NCI-H1694 (cell line): ENCODE measurements around the gene ARHGAP25.

Experiments
- DNase-seq: peaks from one replicate; lab custom pipeline; 2025; lab: John Stamatoyannopoulos, UW

Gene ARHGAP25

DNA sequence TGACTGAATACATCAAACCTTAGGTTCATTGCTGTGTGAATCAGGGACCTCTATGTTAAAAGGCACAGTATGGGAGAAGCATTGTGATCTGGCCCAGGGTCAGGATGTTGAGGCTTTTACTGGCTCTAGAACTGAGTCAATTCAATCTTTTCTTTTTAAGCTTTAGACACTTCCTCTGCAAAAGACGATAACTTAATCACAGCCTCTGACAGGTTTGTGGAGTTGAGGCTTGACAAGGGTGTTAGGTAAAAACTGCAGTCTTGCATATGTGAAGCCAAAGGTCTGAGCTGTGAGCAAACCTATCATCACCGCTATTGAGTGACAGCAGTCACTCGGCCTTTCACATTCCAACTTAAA, 17.3 kb upstream of the ARHGAP25 start:
- DNase-seq: no peak

DNA sequence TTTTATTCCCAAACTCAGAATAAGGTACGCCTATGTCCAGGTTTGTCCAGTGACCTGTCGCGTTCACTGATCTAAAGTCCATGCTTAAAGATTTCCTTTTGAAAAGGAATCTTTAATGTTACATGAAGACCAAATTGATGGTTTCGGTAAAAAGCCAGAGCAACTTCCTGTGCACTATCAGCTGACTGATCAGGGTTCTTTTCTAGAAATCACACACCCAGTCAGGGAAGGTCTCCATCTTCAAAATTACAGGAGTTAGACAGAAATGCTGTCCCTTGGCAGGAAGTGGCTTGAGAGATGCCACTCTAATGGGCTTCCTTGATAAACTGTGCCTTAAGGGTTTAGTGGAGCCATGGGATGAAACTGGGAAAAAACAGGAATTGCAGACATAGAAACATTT, 14.7 kb upstream of the ARHGAP25 start:
- DNase-seq: no peak

DNA sequence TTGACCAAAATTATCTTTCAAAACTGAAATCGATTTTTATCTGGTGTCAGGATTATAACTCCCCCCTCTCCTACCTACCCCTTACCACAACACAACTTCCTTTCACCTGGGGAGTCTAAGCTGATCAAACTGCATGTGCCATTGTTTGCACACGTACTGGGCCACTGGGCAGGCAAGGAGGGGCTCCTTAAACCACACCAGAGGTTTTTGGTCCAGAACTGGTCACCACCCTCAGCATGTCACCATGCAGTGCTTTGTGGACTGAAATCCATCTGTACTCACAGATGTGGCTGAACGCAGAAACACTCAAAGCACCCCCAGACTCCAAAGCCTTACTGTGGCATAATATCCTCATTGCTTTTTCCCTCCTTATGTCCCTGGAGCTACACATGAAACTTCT, 13.9 kb upstream of the ARHGAP25 start:
- no peak for DNase-seq

DNA sequence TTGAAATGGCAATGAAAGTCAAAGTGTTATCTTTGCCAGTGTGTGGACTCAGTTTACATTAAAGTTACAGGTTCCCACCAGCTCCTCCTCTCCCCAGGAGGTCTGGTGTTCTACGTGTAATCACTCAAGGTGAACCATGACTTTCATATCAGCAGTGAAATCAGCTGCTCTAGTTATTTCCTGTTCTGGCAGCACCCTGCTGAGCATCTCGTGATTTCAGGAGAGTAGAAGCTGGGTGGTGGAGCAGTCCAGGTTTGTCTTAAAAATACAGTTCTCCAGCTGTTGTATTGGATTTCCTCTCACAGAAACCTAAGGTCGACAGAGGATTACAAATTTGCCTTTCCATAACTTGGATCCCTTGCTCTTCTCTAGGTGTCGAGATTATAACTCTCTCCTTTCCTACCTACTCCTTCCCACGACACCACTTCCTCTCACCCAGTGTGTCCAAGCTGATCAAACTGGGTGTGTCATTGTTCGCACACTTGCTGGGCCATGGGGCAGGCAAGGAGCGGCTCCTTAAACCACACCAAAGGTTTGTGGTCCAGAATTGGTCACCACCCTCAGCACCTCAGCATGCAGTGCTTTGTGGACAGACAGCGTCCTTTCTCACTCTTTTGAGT, 13.0 kb upstream of the ARHGAP25 start:
- no peak for DNase-seq

DNA sequence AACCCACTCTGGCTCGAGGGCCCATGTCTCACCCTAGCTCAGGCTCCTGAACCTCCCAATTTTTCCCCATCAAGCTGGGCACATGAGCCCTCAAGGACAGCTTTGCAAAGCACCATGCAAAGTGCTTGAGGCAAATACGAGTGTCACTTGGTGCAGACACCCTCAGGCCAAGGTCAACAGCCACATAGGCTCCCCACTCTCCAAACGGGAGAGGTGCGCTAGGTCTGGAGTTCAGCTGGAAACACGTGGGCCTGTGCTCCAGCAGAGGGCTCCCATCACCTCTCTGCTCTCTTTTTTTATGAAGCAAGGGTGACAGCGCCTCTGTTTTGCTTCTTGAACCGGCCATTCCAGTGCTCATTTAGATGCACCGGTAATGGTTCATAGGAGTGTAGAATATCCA, 11.9 kb upstream of the ARHGAP25 start:
- DNase-seq: no peak

DNA sequence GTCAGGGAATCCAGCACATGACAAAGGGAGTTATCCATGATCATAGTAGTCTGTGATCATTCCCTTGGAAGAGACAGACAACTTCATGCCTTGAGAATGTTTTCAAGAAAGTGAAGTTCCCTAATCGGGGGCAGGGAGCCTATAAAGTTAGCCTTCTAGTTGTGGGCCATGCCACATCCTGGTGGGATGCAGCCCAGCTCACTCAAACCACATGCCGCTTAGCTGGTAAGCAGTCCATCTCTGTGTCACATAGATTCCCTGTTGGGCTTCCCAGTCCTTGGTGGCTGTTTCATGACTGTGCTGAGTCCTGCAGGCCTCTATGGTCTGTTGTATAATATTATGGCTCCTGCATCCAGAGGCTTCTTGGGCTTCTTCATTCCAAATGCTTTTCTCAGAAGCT, 11.4 kb upstream of the ARHGAP25 start:
- DNase-seq: no peak

DNA sequence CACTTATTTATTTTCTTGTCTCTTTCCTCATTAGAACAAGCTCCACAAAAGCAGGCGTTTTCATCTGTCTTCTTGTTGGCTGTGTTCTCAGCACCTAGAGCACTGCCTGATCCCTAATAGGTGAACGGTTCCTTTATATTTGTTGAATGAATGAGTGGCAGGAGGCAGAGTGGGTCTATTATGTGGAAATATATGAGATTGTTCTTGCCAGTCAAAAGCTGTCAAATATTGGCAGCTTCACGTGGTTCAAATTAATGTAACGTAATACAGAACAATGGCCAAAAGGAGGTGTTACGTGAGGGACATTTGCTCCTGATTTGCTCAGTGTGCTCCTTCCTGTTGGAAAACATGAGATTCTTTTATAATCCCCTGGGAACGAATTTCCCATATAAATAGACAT, 8.5 kb upstream of the ARHGAP25 start:
- DNase-seq: no peak

DNA sequence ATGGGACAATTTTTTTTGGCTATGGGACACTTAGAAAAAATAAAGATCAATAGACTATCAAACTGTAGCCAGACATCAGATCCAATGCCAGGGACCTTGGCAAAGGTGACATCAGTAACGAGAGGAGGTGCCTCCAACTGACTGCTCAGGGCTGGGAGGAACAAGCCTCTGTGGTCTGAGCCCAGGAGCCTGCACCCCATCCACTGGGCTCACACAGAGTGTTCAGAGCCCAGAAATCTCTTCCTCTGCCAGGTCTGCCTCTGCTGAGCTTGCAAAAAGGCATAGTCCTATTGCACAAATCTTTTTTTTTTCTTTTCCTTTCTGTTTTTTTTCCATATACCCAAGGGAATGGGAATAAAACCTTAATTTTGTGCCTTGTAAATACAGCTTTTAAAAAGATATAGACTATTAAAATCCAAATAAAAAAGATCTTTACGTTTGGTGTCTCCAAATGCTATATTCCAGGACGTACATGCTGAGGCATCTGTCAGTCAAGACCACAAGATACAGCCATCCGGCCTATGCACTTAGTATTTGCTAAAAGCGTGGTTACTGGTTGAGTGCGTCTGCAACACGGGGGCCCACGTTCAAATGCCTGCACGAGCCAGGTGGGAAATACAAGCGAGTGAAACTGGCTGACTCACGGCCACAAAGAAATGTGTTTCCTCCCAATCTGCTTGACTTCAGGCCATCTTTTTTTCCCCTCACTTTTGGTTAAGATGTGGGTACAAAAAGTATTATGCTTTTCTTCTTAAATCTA, 7.8 kb upstream of the ARHGAP25 start:
- no peak for DNase-seq

DNA sequence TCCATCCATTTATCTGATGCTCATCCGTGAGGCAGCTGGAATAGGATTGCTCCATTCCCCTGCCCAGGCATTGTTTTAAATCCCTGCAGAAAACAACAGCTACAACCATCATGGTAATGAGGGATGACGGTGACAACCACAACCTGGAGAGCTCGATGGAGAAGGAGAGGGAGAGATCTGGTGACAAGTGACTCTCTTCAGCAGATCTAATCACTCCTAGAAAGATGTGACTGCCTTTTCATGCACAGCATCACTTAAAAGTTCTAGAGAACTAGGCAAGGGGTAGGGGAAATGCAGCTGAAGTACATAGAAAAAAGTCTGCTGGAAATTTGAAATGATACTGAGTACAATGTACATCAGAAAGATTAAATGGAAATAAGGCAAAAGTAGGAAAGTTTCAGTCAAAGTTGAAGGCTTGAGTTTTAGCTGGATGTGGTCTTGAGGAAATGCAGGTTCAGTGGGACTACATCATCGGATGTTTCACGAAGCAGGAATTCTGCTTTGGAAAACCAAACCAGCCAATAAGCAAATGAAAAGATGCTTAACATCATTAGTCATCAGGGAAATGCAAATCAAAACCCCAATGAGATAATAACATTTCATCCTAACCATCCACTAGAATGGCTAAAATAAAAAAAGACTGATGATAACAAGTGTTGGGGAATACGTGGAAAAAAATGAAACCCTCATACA, 6.8 kb upstream of the ARHGAP25 start:
- DNase-seq: no peak

DNA sequence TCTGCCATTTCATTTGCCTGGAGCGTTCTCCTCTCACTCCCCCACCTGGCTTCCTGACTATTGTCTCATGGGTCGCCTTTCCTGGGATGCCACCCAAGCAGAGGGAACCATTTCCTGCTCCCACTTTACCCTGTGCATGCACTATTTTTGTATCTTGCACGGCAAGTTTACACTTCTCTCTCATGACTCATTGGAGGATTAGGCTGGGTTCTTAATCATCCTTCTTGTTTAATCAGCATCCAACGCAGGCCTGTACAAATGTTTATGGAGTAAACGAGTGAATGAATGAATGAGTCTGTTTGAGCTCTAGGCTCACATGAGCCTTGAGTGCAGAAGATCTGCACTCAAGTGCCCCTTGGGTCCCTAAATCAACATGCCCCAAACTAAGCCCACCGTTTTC, 3.8 kb upstream of the ARHGAP25 start:
- DNase-seq: no peak

DNA sequence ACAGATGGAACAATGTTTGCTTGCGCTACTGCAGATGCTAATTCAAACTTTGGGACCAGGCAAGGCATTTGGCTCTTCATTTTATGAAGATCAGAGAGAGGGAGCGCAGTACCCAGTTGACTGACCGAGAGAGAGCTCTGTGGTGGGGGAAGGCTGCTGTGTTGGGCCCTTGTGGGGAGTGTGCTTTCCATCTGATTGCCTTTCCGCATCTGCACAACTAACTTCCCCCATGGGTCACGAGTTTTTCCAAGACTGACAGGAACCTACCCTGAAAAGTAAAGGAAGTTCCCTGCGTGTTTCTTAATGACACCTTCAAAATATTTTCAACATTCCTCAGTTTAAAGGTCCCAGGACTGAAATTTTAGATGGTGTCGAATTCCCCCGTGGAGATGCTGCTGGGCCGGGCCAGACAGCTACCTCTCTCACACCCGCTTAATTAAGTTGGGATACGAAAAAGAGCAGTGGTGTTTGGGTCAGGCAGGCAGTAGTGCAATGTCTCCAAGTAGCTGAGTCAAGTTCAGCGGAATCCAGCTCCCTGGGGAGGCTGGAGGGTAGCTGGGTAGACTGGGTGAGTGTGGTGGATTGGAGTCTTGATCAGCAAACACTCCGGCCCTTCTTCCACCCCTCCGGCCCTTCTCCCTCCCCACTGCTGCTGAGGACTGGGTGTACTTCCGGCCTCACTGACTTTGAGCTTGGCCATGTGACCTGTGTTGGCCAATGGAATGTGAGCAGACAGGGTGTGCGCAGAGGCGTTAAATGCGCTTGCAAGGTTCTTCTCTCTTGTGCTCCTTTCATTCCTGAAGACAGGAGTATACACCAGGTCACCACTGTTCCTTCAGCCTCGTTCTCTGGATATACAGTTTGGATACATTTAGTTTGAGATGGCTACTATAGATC, 2.3 kb upstream of the ARHGAP25 start:
- no peak for DNase-seq

DNA sequence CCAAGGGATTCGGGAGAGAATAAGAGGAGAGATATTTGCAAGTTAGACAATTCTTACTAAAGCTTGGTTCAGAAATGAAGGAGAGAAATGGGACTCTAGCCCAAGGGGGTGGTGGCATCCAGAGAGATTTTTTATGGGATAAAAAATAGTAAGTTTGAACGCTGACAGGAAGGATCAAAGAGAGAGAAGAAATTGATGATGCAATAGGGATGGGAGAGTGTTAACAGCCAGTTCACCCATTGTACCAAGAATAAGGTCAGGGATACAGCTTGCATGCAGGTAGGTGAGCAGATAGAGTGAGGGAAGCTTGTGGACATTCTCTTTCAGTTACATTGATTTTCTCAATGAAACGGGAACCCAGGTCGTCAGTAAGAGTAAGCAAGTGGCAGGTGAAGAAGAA, 1.2 kb upstream of the ARHGAP25 start:
- no peak for DNase-seq

DNA sequence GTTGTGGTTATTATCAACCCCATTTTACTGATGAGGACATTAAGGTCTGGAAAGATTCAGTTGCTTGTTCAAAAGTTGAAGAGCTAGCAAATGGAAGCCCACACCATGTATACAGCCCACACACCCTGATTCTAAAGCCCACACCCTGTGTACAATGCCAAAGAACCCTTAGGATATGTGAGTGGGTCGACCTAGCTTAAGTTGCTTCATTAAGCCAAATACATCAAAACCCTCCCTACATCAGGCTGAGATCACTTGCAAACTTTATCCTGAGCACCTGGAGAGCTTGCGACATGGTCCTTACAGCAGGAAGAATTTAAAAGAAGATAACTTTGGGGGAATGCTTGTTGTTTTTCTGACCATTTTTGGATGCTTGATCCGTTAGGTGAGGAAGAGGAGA, 435 bp upstream of the ARHGAP25 start:
- no peak for DNase-seq

DNA sequence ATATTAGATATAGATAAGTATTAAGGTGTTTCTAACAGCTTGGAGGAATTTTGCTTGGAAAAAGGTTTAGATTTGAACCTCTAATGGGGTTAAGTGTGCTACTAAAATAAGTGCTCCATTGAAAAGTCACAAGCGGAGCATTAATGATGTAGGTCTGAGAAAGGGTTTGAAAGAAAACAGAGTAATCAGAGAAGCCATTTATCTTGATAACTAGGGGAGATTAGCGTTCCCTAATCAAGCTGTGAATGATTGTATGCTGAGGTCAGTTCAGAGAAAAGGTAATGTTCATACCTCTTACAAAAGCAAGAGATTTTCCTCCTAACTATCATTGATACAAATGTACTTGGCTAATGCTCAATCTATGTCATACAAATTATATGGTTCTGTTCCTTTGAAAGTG, 1.5 kb downstream of the ARHGAP25 start:
- no peak for DNase-seq

DNA sequence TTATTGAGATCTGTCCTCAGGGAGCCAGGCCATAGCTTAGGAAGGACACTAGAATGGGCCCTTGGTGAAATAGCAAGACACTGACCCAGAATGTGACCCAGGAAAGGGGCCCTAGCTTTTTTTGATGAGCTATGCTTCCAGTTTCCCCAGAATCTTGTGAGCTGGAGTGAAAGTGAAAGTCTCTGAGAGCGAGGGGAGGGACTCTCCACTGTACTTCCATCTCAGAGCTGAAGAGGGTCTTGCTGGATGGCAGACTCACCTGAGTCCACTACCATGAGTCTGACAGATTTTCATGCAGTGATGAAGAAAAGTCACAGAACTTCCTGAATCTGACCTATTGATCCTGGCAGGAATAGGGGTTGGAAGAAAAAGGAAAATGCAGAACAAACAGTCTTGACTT, 3.1 kb downstream of the ARHGAP25 start:
- no peak for DNase-seq

DNA sequence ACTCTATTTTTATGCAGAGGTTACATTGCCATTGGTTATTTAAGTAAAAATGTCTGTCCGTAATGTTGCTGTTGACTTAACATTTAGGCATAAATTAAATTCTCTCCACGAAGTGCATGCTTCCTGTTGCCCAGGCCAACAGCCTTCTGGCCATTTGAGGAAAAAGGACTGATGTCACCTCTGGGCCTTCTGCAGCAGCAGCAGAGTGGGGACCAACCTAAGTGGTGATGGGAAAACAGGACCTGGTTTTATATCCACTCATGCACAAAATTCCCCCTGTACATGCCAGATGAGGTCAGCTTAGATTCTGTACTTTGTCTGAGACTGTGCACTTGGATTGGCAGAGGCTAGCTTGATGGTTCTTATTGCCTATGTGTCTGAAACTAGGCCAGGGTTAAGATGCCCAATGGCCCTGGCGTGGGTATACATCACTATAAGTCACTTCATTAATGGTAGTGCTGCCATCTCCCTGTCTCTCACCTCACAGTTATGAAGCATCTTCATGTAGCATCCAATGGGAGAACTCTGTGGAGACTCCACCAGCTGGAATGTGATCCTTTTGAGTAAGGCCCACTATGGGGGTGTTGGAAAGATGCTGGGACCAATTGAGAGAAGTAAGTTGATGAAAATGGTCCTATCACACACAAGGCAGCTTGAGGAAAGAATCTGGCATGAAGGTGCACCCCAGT, 4.4 kb downstream of the ARHGAP25 start:
- DNase-seq: no peak

DNA sequence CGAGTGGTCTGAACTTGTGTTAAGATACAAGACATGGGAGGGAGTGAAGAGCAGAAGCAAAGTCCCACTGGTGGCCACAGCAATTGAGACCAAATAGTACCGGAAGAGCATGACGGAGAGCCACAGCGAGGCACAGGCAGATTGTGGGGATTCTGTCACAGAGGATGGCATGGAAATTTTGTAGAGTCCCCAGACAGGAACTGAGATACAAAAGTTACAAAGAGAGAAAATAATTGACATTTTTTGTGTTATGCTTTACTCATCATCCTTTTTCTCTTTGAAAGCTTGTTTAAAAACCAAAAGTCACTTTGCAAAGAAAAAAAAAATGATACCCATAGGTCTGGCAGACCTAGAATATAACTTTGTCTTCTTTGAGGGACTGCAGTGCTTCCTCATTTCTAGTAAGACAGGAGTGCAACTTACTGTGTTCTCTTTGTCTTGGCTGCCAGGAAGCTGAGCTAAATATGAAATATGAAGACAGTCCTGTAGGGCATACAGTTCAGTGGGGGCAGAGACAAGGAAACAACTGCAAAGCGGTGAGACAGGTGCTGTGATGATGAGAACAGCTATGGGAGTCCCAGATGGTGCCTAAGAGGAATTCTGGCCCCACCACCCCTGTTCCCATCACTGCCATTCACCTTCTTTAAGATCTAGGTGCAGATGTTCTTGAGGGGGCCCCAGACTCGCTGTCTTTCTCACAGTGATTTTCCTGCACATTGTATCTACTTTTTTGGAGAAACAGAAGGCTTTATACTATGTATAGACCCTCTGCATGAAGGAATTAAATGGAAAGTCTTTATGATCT, 5.2 kb downstream of the ARHGAP25 start:
- no peak for DNase-seq

DNA sequence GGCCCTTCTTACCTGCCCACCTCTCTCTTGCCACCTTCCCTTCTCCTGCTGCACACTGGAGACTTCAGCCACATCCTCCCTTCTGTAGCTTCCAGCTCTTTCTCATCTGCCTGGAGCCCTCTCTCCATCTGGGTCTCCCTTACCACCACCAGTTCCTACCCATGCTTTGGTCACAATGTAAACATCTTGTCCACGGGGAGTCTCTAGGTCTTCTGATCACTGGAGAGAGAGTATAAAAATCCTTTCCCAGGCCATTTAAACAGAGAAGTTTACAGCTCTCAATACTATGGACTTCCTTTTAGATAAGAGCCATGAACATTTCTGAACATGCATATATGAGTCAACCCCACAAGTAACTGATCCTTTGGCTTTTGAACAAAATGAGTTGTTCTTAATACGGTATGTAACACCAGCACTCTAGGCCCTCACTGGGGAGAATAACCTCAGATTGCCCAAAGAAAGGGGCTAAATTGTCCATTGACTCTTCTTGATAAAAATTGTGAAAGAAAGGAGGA, 5.8 kb downstream of the ARHGAP25 start:
- no peak for DNase-seq

DNA sequence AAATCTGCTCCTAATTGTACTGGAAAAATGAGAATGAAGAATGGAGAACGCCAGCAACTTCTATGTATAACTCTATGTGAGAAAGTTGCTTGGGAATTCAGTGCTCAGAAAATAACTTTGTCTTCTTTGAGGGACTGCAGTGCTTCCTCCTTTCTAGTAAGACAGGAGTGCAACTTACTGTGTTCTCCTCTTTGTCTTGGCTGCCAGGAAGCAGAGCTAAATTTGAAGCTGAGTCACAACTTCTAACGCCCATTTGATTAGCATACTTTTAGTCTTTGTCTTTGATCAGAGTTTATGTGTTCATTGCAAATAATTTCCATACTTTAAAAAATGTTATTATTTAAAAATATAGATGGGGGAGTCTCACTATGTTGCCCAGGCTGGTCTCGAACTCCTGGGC, 6.6 kb downstream of the ARHGAP25 start:
- DNase-seq: no peak

DNA sequence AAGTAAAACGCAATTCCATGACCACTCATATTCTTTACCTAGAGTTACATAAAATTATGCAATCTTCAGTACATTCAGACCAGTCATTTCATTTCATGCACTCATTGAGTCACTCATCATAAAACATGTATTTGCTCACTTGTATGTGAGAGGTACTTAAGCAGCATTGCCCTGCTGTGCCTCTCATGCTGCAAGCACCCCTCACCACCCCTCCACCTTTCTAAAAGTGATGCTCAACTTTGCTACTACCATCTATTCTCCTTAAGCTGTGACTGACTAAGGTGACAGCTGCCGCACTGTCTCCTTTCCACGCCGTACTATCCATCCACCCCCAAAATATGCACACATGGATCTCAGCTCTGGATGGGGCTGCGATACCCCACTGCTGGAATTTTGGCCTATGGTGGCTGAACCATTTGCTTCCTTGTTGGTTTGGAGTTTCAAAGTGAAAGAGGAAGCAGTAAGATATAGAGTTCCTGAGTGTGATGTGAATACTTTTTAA, 7.2 kb downstream of the ARHGAP25 start:
- DNase-seq: no peak
